Smooth muscle cell (in vitro differentiated cells): ENCODE results near the gene TLR6. TPM values are rescaled to one million over a fixed set of nuclear protein-coding genes. Genes with fewer than 3 reads are reported as not detected.
A peak's percentile ranks its signal among the peaks of the same experiment; 100 is the strongest.

Source experiments
- DNase-seq: peaks from one replicate; lab custom pipeline; 2025; ENCODE audit not compliant: unreplicated experiment; lab: John Stamatoyannopoulos, UW
- H2AFZ ChIP-seq: fragments of 200-600 bp; sonication (generic); 2 replicates; pipeline ENCODE4 v1.6.0; 2016; ENCODE audit warnings: antibody characterized with exemption, low read depth, mild to moderate bottlenecking
- H3F3A ChIP-seq: fragments of 200-600 bp; sonication (generic); 2 replicates; pipeline ENCODE4 v1.6.0; 2017; ENCODE audit warnings: antibody characterized with exemption, low read depth
- H3K27ac ChIP-seq: fragments of 200-600 bp; sonication (generic); 2 replicates; pipeline ENCODE4 v1.5.1; 2016; ENCODE audit warnings: low read depth, mild to moderate bottlenecking
- H3K27me3 ChIP-seq: fragments of 200-600 bp; sonication (generic); 2 replicates; pipeline ENCODE4 v1.6.1; 2016; ENCODE audit warnings: low read depth, mild to moderate bottlenecking
- H3K36me3 ChIP-seq: fragments of 200-600 bp; sonication (generic); 2 replicates; pipeline ENCODE4 v1.5.1; 2016; ENCODE audit warnings: low read depth
- H3K4me1 ChIP-seq: fragments of 200-600 bp; sonication (generic); 2 replicates; pipeline ENCODE4 v1.5.1; 2016; ENCODE audit warnings: low read depth
- H3K4me2 ChIP-seq: fragments of 200-600 bp; sonication (generic); 2 replicates; pipeline ENCODE4 v1.6.0; 2016; ENCODE audit warnings: mild to moderate bottlenecking
- H3K4me3 ChIP-seq: fragments of 200-600 bp; sonication (generic); 2 replicates; pipeline ENCODE4 v1.5.1; 2016; ENCODE audit warnings: mild to moderate bottlenecking
- H3K79me2 ChIP-seq: fragments of 200-600 bp; sonication (generic); 2 replicates; pipeline ENCODE4 v1.6.0; 2016; ENCODE audit warnings: low read depth, mild to moderate bottlenecking
- H3K9ac ChIP-seq: fragments of 200-600 bp; sonication (generic); 2 replicates; pipeline ENCODE4 v1.6.0; 2016; ENCODE audit warnings: low read depth
- H3K9me3 ChIP-seq: fragments of 200-600 bp; sonication (generic); replicated peaks from 2 replicates; pipeline ENCODE4 v1.5.1; 2016; ENCODE audit warnings: low read depth
- H4K20me1 ChIP-seq: fragments of 200-600 bp; sonication (generic); 2 replicates; pipeline ENCODE4 v1.6.0; 2016; ENCODE audit warnings: low read depth
- WGBS: methylation state at CpG from one replicate; pipeline ENCODE4 v1.1.7; 2016; ENCODE audit warnings: low lambda C conversion rate; 5-methylcytosine and 5-hydroxymethylcytosine counted together
- polyA plus RNA-seq: library from polyadenylated mRNA; unstranded; fragments of >200 nt; fragmentation: Nextera tagmentation; extraction: Ambion mirVana; gene quantifications from 2 replicates; pipeline ENCODE4 v1.2.1, GENCODE V29; 2016
- total RNA-seq: library from RNA; depleted of rRNA; stranded (reverse); fragments of >200 nt; gene quantifications from 2 replicates; pipeline ENCODE4 v1.2.3, GENCODE V29; 2014
- TF ChIP-seq, protein P1 (sequence below): fragments of 200-600 bp; sonication (generic); IDR thresholded peaks from 2 replicates; pipeline ENCODE4 v1.5.1; 2017; ENCODE audit warnings: borderline replicate concordance, mild to moderate bottlenecking, antibody characterized with exemption; ENCODE audit not compliant: insufficient read depth, poor library complexity, severe bottlenecking

The TLR6 gene
- total and polyA plus RNA-seq, 2 experiments from 2014 or later: 0.17 to 4.4 TPM

GRCh38 chr4:38821739-38822138 is 34.9 kb downstream of the TLR6 start:
- Histone ChIP-seq H3K79me2 (no peaks in the 10 kb centered on the region), H3K4me3 (no peak overlapping the region), H3K9ac (no peak overlapping the region), H3K9me3 (no peaks in the 10 kb centered on the region), H3K36me3 (no peaks in the 10 kb centered on the region), H3K27ac (peak overlapping the region; percentile 63), H4K20me1 (no peaks in the 10 kb centered on the region), H3F3A (no peaks in the 10 kb centered on the region), H2AFZ (no peak overlapping the region), H3K27me3 (no peaks in the 10 kb centered on the region), H3K4me2 (no peak overlapping the region), H3K4me1 (no peaks in the 10 kb centered on the region)
- WGBS: 72% methylated on average over 3 of the region's 3 CpGs
- TF ChIP-seq, protein P1, sequence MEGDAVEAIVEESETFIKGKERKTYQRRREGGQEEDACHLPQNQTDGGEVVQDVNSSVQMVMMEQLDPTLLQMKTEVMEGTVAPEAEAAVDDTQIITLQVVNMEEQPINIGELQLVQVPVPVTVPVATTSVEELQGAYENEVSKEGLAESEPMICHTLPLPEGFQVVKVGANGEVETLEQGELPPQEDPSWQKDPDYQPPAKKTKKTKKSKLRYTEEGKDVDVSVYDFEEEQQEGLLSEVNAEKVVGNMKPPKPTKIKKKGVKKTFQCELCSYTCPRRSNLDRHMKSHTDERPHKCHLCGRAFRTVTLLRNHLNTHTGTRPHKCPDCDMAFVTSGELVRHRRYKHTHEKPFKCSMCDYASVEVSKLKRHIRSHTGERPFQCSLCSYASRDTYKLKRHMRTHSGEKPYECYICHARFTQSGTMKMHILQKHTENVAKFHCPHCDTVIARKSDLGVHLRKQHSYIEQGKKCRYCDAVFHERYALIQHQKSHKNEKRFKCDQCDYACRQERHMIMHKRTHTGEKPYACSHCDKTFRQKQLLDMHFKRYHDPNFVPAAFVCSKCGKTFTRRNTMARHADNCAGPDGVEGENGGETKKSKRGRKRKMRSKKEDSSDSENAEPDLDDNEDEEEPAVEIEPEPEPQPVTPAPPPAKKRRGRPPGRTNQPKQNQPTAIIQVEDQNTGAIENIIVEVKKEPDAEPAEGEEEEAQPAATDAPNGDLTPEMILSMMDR: no peak
- no peak for DNase-seq

- Histone ChIP-seq H3K27me3 (no peaks in the 10 kb centered on the region), H3K4me1 (no peaks in the 10 kb centered on the region), H3K4me2 (peak overlapping the region; percentile 42), H4K20me1 (no peaks in the 10 kb centered on the region), H3K27ac (peak overlapping the region; percentile 83), H3K9me3 (no peaks in the 10 kb centered on the region), H3K79me2 (no peaks in the 10 kb centered on the region), H2AFZ (no peak overlapping the region), H3K36me3 (no peaks in the 10 kb centered on the region), H3K4me3 (no peak overlapping the region), H3F3A (no peaks in the 10 kb centered on the region), H3K9ac (no peak overlapping the region)
- WGBS: 93% methylated on average over 4 of the region's 4 CpGs
- TF ChIP-seq, protein P1: no peak
- DNase-seq: no peak
These were observed 36.1 kb downstream of the TLR6 start for GRCh38 chr4:38820329-38821061.

DNA sequence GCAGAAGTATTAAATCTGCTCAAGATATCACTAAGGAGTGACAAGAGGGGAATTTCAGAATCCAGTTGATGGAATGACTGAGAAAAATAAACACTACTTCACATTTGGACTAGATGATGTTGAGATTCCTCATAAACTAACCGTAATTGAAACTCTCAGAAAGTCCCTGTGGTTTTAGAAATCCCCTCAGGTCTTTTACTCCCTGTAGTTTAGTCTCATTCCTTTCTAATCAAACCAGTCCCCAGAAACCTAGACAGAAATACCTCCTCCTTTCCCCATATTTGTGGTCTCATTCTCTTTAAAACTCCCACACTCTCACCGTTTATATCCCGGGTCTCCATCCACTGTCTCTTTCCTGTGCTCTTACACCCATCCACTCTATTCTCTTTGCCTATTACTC is 37.0 kb downstream of the TLR6 start:
- WGBS: 6% methylated on average over 3 of the region's 3 CpGs
- peak overlapping the region; percentile 83 for H3K27ac ChIP-seq
- H3K4me2 ChIP-seq: peak overlapping the region; percentile 42

More for the DNA sequence above, 37.0 kb downstream of the TLR6 start:
- no peaks in the 10 kb centered on the region for H4K20me1 ChIP-seq
- no peaks in the 10 kb centered on the region for H3K36me3 ChIP-seq
- TF ChIP-seq, protein P1: no peak
- DNase-seq: no peak
- no peaks in the 10 kb centered on the region for H3K4me1 ChIP-seq
- H3K79me2 ChIP-seq: no peaks in the 10 kb centered on the region
- H2AFZ ChIP-seq: no peak overlapping the region
- no peak overlapping the region for H3K9ac ChIP-seq
- no peak overlapping the region for H3K4me3 ChIP-seq
- no peaks in the 10 kb centered on the region for H3K27me3 ChIP-seq
- no peaks in the 10 kb centered on the region for H3K9me3 ChIP-seq
- no peaks in the 10 kb centered on the region for H3F3A ChIP-seq
